ENCODE results near the gene MUC2.
"Not testable (repeated sequence)": the region's sequence is repeated elsewhere in the genome, so short reads cannot be mapped to it uniquely, and the experiment has no call there.

MUC2 gene

DNA sequence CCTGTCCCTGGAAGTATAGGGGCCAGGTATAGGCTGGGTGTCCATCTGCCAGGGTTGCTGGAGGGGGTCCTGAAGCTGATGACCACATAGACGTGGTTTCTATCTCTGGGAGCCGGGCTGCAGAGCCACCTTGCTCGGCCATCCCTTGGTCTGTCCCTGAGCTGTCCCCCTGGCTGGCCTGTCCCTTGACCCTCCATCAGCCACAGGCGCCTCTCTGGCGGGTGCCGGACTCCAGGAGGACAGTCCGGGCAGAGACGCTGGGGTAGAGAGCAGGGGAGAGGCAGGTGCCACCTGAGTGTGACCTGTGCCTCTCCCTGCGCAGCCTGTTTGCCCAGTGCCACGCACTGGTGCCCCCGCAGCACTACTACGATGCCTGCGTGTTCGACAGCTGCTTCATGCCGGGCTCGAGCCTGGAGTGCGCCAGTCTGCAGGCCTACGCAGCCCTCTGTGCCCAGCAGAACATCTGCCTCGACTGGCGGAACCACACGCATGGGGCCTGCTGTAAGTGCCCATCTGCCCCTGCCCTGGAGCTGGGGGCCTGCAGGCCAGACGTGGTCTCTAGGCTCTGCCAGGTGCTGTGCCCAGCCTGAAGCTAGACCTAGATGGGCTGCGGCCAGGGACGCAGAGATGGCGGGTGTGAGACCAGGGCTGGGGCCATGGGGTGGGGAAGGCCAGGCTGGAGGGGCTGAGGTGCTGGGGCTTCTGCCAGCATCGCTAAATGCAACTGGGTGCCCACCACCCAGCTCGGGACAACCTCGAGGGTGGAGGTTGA is 29.9 kb downstream of the MUC2 start:
- no peak for DNase-seq (ENCODE audit: low read depth, low spot score)

DNA sequence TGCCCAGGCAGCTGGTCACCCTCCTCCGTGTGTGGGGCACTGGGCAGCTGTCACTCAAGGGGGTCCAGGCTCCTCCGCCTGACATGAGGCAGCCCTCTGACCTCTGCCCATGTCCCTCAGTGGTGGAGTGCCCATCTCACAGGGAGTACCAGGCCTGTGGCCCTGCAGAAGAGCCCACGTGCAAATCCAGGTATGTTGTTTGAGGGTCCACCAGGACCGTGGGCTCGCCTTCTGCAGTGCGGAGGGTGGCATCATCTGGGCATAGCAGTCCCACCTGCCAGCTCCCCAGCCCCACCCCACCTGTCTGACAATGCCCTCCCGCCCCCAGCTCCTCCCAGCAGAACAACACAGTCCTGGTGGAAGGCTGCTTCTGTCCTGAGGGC is 30.5 kb downstream of the MUC2 start:
- DNase-seq (ENCODE audit: low read depth, low spot score) = no peak

- no peak for DNase-seq (ENCODE audit: low read depth, low spot score)
These were observed 31.7 kb downstream of the MUC2 start for GRCh38 chr11:1106387-1106786.

DNA sequence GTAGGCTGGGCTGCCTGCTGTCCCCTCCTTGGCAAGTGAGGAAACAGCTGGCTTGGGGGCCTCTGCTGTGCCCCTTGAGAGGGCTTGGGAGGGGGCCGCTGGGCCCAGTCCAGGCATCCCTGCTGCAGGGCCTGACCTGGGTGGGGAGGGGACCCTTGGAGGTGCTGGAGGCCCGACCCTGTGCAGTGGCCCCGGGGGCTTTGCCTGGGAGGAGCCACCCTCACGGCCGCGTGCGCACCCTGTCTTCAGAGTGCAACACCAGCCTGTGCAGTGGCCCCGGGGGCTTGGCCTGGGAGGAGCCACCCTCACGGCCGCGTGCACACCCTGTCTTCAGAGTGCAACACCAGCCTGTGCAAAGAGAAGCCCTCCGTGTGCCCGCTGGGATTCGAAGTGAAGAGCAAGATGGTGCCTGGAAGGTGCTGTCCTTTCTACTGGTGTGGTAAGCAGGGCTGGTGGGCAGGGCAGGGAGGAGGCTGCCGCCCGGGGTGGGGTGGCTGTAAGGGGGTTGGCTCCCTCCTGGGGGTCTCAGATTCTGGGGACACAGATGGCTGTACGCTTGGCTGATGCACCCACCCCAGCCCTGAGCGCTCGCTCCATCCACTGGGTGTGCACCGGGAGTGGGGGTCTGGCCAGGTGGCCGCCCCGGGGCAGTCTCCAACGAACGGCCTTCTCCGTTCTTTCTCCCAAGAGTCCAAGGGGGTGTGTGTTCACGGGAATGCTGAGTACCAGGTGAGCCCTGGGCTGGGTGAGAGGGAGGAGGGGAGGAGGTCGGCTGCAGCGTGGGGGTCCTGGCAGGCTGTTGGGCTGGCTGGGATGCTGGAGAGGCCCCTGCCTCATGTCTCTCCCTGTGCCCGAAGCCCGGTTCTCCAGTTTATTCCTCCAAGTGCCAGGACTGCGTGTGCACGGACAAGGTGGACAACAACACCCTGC is 32.9 kb downstream of the MUC2 start:
- no peak for DNase-seq (ENCODE audit: low read depth, low spot score)

GRCh38 chr11:1108246-1108900 is 33.7 kb downstream of the MUC2 start:
- no peak for DNase-seq (ENCODE audit: low read depth, low spot score)

GRCh38 chr11:1109101-1109917 is 34.6 kb downstream of the MUC2 start:
- no peak for DNase-seq (ENCODE audit: low read depth, low spot score)

- no peak for DNase-seq (ENCODE audit: low read depth, low spot score)
These were observed 35.4 kb downstream of the MUC2 start for GRCh38 chr11:1109918-1110705.

DNA sequence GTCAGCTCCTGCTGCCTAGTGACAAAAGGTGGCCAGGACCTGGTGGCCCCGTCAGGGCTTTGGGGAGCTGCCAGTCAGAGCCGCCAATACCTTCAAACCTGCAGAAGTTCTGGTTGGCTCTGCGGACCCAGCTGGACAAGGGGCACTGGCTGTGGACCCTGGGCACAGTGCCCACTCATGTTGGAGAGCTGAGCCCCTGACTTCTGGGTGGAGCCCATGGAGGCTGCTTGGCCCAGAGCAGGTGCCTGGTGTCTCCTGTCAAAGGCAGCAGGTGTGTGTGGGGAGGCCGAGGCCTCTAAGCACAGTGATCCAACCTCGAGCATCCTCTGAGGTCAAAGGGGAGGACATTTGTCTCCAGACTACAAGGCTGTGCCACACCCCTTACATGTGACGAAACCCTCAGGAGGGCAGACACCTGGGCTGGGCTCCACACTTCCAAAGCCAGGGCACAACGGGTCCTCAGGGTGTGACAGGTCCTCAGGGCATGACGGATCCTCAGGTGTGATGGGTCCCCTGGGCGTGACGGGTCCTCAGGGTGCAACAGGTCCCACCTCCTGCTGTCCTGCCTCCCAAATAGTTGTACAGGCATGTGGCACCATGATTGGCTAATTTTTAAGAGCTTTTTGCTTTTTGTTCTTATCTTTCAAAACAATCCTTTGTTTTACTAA is 37.0 kb downstream of the MUC2 start:
- no peak for DNase-seq (ENCODE audit: low read depth, low spot score)

DNA sequence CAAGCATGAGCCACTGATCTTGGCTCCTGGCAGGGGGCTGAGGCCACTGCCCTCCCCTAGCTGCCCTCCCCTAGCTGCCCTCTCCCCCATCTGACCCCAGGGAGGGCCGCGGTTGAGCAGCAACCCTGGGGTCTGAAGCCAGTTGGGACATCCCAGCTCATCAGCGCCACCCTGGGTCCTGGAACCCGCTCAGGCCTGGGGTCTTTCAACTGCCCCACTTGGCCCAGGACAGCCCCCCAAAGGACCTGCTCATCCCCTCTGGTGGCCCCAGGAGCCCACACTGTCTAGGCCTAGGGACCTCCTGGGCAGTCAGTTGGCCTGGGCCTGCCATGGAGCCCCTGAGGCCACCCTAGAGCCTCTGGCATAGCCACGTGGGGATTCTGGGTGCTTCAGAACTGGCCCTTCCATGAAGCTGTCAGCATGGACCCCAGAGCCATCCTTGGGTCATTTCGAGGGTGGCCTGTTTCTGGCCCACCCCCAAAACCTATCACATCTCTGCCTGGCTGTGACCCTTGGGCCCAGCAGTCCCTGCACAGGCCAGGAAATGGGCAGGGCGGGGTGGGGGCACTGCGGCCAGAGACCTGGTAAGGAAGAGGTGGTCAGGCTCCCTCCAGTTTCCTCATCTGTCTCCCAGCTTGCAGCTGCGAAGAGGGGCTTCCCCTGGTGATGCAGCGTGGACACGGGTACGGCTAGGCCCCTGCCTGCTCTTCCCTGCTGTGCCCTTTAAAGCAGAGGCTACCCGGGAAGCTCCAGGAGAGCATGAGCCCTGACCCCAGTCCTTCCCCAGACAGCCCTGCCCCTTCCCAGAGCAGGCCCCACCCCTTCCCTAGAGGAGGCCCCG is 37.9 kb downstream of the MUC2 start:
- no peak for DNase-seq (ENCODE audit: low read depth, low spot score)

DNA sequence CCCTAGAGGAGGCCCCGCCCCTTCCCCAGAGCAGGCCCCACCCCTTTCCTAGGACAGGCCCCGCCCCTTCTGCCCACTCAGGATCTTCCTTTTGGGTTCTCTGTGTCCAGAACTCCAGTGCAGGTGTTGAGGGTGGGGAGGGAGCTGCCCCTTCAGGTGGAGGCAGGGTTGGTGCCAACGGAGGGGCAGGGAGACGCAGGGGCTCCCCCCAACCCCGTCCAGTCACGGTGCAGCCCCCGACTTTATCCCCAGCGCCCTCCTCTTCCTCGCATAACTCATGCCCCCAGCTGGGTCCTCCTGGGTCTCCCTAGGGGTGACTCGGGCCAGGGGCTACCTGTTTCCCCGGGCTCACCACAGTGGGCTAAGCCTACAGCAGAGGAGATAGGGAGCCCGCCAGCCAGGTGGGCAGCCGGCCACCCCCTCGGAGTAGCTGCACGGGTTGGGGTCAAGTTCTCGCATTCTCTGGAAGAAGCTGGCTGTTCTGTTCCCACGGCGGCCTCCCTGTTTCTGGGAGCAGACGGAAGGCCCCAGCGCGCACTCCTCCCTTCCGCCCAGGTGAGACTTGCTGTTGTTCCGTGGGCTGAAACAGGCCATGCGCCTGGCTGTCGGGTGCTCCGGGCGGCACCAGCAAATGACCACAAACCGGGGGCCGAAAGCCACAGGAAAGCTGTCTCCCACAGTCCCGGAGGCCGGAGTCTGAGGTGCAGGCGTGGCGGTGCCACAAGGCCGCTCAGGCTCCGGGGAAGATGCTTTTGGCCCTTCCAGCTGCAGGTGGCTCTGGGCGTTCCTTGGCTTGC is 38.9 kb downstream of the MUC2 start:
- DNase-seq (ENCODE audit: low read depth, low spot score) = no peak

DNA sequence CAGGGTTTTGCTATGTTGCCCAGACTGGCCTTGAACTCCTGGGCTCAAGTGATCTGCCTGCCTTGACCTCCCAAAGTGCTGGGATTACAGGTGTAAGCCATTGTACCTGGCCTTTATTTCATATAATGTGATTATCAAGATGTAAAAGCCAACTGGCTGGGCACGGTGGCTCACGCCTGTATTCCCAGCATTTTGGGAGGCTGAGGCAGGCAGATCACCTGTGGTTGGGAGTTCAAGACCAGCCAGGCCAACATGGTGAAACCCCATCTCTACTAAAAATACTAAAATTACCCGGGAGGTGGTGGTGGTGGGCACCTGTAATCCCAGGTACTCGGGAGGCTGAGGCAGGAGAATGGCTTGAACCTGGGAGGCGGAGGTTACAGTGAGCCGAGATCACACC is 40.6 kb downstream of the MUC2 start:
- not testable (repeated sequence) for DNase-seq (ENCODE audit: low read depth, low spot score)

GRCh38 chr11:1116104-1116503 is 41.4 kb downstream of the MUC2 start:
- DNase-seq (ENCODE audit: low read depth, low spot score) = no peak

- DNase-seq (ENCODE audit: low read depth, low spot score) = no peak
These were observed 42.2 kb downstream of the MUC2 start for GRCh38 chr11:1116666-1117390.

GRCh38 chr11:1117992-1118391 is 43.3 kb downstream of the MUC2 start:
- DNase-seq (ENCODE audit: low read depth, low spot score) = no peak

DNA sequence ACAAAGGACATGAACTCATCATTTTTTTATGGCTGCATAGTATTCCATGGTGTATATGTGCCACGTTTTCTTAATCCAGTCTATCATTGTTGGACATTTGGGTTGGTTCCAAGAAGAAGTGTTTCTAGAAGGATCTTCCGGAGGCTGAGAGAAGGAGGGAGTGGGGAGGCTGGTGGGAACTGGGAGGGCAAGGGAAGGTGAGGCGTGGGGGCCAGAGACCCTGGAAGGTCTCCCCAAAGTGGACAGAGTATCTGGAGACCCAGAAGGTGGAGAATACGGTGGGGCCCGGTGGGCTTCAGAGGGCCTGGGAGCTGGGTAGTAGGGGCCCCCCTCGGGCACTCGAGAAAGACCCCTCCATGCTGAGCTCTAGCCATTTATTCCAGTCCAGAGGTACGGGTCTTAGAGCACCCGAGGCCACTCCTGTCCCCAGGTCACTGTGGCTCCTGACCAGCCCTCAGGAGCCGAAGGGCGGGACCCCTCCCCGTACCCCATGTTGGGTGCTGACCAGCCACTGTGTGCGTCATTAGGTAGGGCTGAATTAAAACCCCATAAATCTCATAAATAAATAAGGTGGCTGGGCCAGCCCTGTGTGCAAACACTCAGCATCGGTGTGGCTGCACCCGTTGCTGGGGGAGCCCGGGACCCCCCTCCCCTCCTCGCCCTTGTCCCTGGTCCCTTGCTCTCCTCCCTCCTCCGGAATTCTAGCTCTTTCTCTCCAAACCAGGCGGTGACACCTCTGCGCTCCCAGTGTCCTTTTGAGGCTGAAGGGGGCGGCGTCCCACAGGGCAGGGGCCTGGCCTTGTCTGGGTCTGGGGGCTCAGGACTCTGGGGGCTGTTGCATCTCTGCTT is 44.3 kb downstream of the MUC2 start:
- no peak for DNase-seq (ENCODE audit: low read depth, low spot score)

GRCh38 chr11:1119604-1120146 is 45.0 kb downstream of the MUC2 start:
- no peak for DNase-seq (ENCODE audit: low read depth, low spot score)

Measured in ELF-1 (cell line).